ENCODE data around the gene TMEM184B. TPM values are rescaled to one million over a fixed set of nuclear protein-coding genes. Genes with fewer than 3 reads are reported as not detected.

TMEM184B gene
- total and polyA plus RNA-seq, 2 experiments from 2014 or later: 42.2 to 95.1 TPM

DNA sequence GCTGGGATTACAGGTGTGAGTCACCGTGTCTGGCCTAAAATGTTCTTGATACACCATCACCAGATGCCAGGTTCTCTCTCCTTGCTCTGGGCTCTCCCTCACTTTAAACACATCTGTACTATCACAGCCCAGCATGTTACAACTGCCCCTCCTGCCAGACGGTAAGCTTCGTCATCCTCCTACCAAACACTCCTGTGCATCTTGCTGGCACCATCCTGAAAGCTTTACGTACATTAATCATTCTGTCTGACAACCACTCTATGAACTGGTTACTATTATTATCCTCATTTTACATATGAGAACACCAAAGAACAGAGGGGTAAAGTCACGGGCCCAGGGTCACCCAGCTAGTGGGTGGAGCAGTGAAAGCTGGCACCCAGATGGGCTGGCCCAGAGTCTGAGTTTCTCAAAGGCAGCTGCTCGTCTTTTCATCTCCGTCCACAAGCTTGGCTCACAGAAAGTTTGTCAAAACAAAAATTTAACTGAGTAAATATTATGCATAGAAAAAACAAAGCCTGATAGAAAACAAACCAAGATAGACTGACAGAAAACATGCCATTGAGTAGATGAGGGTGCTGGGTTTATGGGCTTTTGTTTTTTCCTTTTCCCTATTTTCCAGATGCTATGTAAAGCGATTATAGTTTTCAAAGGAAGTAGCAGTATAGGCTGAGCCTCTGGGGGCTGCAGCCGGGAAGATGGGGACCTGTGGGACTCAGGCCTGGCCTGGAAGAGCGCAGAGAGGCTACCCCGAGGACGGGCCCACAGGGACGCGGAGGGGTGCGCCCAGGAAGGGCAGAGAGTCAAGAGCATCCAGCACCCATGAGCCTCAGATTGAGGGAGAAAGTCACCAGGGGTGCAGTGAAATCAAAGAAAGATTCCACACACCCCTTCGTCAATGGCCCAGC lies 100.6 kb downstream of the TMEM184B start:
- TF ChIP-seq STAT1 (IDR thresholded peaks at IDR 0.05; ENCODE audit: unreplicated experiment) (no peak), EZH2phosphoT487 (IDR thresholded peaks at IDR 0.05; ENCODE audit: unreplicated experiment) (no peak), POLR2AphosphoS5 (IDR thresholded peaks at IDR 0.05; ENCODE audit: low read depth) (no peak), ZNF114 (CRISPR knock-in tag; IDR thresholded peaks at IDR 0.05) (no peak), ZNF331 (CRISPR knock-in tag; IDR thresholded peaks at IDR 0.05; ENCODE audit: low read depth) (no peak), NANOG (IDR thresholded peaks at IDR 0.05; ENCODE audit: borderline replicate concordance) (no peak)
- TF ChIP-seq, protein P1, sequence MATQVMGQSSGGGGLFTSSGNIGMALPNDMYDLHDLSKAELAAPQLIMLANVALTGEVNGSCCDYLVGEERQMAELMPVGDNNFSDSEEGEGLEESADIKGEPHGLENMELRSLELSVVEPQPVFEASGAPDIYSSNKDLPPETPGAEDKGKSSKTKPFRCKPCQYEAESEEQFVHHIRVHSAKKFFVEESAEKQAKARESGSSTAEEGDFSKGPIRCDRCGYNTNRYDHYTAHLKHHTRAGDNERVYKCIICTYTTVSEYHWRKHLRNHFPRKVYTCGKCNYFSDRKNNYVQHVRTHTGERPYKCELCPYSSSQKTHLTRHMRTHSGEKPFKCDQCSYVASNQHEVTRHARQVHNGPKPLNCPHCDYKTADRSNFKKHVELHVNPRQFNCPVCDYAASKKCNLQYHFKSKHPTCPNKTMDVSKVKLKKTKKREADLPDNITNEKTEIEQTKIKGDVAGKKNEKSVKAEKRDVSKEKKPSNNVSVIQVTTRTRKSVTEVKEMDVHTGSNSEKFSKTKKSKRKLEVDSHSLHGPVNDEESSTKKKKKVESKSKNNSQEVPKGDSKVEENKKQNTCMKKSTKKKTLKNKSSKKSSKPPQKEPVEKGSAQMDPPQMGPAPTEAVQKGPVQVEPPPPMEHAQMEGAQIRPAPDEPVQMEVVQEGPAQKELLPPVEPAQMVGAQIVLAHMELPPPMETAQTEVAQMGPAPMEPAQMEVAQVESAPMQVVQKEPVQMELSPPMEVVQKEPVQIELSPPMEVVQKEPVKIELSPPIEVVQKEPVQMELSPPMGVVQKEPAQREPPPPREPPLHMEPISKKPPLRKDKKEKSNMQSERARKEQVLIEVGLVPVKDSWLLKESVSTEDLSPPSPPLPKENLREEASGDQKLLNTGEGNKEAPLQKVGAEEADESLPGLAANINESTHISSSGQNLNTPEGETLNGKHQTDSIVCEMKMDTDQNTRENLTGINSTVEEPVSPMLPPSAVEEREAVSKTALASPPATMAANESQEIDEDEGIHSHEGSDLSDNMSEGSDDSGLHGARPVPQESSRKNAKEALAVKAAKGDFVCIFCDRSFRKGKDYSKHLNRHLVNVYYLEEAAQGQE (IDR thresholded peaks at IDR 0.05; ENCODE audit: unreplicated experiment): no peak
- TF ChIP-seq, protein P2, sequence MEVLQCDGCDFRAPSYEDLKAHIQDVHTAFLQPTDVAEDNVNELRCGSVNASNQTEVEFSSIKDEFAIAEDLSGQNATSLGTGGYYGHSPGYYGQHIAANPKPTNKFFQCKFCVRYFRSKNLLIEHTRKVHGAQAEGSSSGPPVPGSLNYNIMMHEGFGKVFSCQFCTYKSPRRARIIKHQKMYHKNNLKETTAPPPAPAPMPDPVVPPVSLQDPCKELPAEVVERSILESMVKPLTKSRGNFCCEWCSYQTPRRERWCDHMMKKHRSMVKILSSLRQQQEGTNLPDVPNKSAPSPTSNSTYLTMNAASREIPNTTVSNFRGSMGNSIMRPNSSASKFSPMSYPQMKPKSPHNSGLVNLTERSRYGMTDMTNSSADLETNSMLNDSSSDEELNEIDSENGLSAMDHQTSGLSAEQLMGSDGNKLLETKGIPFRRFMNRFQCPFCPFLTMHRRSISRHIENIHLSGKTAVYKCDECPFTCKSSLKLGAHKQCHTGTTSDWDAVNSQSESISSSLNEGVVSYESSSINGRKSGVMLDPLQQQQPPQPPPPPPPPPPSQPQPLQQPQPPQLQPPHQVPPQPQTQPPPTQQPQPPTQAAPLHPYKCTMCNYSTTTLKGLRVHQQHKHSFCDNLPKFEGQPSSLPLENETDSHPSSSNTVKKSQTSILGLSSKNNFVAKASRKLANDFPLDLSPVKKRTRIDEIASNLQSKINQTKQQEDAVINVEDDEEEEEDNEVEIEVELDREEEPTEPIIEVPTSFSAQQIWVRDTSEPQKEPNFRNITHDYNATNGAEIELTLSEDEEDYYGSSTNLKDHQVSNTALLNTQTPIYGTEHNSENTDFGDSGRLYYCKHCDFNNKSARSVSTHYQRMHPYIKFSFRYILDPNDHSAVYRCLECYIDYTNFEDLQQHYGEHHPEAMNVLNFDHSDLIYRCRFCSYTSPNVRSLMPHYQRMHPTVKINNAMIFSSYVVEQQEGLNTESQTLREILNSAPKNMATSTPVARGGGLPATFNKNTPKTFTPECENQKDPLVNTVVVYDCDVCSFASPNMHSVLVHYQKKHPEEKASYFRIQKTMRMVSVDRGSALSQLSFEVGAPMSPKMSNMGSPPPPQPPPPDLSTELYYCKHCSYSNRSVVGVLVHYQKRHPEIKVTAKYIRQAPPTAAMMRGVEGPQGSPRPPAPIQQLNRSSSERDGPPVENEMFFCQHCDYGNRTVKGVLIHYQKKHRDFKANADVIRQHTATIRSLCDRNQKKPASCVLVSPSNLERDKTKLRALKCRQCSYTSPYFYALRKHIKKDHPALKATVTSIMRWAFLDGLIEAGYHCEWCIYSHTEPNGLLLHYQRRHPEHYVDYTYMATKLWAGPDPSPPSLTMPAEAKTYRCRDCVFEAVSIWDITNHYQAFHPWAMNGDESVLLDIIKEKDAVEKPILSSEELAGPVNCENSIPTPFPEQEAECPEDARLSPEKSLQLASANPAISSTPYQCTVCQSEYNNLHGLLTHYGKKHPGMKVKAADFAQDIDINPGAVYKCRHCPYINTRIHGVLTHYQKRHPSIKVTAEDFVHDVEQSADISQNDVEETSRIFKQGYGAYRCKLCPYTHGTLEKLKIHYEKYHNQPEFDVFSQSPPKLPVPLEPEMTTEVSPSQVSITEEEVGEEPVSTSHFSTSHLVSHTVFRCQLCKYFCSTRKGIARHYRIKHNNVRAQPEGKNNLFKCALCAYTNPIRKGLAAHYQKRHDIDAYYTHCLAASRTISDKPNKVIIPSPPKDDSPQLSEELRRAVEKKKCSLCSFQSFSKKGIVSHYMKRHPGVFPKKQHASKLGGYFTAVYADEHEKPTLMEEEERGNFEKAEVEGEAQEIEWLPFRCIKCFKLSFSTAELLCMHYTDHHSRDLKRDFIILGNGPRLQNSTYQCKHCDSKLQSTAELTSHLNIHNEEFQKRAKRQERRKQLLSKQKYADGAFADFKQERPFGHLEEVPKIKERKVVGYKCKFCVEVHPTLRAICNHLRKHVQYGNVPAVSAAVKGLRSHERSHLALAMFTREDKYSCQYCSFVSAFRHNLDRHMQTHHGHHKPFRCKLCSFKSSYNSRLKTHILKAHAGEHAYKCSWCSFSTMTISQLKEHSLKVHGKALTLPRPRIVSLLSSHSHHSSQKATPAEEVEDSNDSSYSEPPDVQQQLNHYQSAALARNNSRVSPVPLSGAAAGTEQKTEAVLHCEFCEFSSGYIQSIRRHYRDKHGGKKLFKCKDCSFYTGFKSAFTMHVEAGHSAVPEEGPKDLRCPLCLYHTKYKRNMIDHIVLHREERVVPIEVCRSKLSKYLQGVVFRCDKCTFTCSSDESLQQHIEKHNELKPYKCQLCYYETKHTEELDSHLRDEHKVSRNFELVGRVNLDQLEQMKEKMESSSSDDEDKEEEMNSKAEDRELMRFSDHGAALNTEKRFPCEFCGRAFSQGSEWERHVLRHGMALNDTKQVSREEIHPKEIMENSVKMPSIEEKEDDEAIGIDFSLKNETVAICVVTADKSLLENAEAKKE (CRISPR knock-in tag; IDR thresholded peaks at IDR 0.05): no peak
- TF ChIP-seq, protein P3, sequence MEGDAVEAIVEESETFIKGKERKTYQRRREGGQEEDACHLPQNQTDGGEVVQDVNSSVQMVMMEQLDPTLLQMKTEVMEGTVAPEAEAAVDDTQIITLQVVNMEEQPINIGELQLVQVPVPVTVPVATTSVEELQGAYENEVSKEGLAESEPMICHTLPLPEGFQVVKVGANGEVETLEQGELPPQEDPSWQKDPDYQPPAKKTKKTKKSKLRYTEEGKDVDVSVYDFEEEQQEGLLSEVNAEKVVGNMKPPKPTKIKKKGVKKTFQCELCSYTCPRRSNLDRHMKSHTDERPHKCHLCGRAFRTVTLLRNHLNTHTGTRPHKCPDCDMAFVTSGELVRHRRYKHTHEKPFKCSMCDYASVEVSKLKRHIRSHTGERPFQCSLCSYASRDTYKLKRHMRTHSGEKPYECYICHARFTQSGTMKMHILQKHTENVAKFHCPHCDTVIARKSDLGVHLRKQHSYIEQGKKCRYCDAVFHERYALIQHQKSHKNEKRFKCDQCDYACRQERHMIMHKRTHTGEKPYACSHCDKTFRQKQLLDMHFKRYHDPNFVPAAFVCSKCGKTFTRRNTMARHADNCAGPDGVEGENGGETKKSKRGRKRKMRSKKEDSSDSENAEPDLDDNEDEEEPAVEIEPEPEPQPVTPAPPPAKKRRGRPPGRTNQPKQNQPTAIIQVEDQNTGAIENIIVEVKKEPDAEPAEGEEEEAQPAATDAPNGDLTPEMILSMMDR (conservative IDR thresholded peaks at IDR 0.05; ENCODE audit: low read depth in 2 of 2): no peak
- Histone ChIP-seq H2AFZ (no peak overlapping the region), H3K4me3 (no peak overlapping the region), H3K27me3 (ENCODE audit: insufficient read depth) (no peaks in the 10 kb centered on the region), H3K4me2 (no peak overlapping the region), H4K20me1 (replicated peaks; ENCODE audit: insufficient read depth) (no peaks in the 10 kb centered on the region), H3K4me1 (ENCODE audit: insufficient read depth) (no peaks in the 10 kb centered on the region), H3K9me2 (ENCODE audit: insufficient read depth) (no peaks in the 10 kb centered on the region), H3F3A (replicated peaks; ENCODE audit: low read depth) (no peaks in the 10 kb centered on the region), H3K79me2 (replicated peaks; ENCODE audit: insufficient read depth) (no peaks in the 10 kb centered on the region), H3K27ac (ENCODE audit: low read depth) (0 out of 2 replicates have a peak overlapping the region, but pooled peaks have one; percentile 19), H3K36me3 (ENCODE audit: insufficient read depth) (no peaks in the 10 kb centered on the region)
- Mint-ChIP-seq H3K4me3 (no peak overlapping the region; the same call in 2 of the 3 replicates), H3K27me3 (ENCODE audit: insufficient read depth, low read depth, poor library complexity) (peaks cover 16% of the 10 kb centered on the region), H3K9me3 (no peaks in the 10 kb centered on the region), H3K4me1 (peaks cover 10% of the 10 kb centered on the region), H3K27ac (no peak overlapping the region), H3K36me3 (ENCODE audit: low read depth) (no peaks in the 10 kb centered on the region; the same call in 2 of the 3 replicates)
- peak; percentile 27 for ATAC-seq
- DNase-seq (ENCODE audit: low spot score): no peak

All from GM23338 (cell line).